Hematopoietic multipotent progenitor cell treated with erythropoietin and hydrocortisone succinate and interleukin-3 and kit ligand, for 6 days (in vitro differentiated cells): Measurements from ENCODE around the gene SUMO4.
"Not testable (repeated sequence)": the region's sequence is repeated elsewhere in the genome, so short reads cannot be mapped to it uniquely, and the experiment has no call there.

Experiments used
- DNase-seq: peaks from one replicate; pipeline ENCODE4 v3.0.0-alpha.2; 2015

SUMO4 gene

DNA sequence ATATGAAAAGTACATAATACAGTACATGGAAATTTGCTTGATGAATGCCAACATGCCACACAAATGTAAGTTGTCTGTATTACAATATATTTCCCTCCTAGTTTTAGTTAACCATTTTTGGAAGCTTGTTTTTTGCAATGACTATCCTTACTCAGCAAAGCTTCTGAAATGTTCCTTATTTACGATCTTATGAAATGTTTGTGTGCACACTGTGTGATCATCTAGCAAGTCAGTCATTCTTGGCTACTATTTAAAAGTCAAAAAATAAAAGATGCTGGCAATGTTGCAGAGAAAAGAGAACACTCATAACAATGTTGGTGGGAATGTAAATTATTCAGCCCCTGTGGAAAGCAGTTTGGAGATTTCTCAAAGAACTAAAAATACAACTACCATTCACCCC is 33.8 kb downstream of the SUMO4 start:
- no peak for DNase-seq

DNA sequence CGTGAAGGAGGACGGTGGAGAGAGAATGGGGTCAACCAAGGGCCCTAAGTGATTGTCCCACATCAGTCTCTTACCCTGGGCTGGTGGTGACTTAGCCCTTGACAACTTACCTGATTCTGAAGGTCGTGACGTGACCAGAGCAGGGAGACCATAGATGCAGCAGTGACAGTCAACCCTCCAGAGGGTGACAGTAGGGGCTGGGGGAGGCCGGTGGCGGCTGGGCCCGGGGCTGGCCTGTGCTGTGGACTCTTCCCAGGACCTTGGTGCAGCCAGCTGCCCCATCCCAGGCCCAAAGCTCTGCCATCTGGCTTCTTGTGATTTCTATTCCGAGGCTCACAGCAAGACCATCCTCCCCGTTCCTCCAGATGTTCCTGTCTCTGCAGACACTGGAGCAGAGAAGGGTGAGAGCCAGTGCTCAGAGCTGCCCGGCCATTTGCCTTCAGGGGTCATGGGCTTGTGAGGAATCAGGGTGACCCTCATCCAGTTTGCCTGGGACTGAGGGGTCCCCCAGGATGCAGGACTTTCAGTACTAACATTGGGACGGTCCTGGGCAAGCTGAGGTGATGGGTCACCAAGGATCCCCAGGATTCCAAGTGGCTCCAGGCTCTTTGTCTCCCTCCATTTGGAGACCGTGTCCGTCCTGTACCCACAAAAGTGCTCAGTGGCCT is 36.0 kb downstream of the SUMO4 start:
- DNase-seq, result no peak

DNA sequence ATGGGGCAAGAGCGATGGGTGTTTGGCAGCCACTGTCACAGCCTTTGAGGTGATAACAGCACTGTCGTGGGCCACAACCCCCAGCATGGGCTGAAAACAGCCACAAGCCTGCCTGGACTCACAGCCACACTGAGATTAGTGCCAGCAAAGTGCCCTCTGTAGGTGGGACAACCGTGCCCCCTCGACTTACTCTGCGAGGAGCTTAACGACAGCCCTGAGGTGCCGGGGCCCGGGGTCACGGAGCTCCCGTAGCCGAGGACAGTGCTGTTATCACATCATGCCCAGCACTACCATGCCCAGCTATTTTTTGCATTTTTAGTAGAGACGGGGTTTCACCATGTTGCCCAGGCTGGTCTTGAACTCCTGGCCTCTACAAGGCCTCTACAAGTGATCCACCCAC is 36.6 kb downstream of the SUMO4 start:
- no peak for DNase-seq

DNA sequence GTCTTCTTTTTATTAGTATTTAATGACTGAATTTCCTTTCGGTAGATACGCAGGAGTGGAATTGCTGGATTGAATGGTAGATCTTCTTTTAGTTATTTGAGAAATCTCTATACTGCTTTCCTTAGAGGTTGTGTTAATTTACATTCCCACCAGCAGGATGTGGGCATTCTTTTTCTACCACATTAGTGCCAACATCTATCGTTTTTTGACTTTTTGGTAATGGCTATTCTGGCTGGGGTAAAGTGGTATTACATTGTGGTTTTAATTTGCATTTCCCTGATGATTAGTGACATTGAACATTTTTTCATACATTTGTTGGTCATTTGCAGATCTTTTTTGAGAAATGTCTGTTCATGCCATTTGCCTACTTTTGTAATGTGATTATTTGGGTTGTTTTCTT is 37.1 kb downstream of the SUMO4 start:
- no peak for DNase-seq

DNA sequence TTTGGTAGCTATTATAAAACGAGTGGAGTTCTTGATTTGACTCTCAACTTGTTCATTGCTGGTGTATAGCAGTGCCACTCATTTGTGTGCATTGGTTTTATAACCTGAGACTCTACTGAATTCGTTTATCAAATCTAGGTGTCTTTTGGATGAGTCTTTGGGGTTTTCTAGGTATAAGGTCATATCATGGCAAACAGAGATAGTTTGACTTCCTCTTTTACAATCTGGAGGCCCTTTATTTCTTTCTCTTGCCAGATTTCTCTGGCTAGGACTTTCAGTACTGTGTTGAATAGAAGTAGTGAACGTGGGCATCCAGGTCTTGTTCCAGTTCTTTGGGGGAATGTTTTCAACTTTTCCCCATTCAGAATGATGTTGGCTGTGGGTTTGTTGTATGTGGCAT is 38.8 kb downstream of the SUMO4 start:
- no peak for DNase-seq

DNA sequence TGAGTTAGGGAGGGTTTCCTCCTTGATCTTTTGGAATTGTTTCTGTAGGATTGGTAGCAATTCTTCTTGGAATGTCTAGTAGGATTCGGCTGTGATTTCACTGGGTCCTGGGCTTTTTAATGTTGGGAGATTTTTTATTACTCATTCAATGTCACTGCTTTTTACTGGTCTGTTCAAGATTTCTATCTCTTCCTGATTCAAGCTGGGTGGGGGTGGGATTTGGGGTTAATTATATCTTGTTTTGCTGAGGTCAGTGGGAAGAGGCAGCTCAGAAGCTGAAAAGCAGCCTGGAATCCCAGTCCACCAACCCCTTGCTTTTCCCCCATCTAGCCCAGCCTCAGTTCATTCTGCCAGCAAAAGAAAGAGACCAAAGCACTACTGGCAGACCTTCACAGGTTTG is 39.6 kb downstream of the SUMO4 start:
- DNase-seq, result no peak

DNA sequence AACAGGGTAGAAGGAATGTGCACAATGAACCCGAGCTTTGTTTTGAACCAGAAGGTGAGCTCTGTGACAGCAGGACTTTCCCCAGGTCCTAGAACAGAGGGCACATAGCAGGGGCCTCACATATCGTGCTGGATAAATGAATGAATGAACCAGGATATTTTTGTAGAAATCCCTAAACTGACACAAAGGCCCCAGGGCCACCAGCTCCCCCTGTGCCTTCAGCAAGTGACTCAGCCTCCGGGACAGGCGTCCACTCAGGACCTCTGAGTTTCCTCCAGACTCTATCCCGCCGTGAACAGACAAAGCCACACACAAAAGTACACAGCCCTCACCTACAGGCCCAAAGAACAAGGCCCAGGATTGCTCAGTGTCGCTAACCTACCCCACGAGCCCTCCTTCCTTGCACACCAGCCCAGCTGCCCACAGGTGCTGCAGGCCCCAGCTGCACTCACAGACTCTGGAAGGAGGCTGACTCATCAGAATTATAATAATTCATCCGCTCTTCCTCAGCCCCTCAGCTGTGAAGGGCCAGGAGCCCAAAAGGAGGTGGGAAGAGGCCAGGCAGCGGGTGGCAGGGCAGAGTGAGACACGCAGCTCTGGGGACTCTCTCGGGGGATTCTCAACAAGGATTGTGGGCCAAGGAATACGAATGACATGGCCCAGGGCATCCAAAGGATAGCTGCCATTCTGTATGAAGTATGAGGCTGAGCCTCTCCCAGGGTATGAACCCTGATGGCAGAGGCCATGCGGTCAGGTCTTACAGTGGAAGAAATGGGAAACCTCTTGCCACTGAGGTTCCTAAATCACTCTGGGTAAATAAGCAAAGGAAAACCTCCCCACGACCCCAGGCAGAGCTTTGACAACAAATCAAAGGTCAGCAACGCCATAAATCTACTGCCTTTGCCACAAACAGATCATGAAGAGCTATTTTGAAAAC is 40.9 kb downstream of the SUMO4 start:
- no peak for DNase-seq

DNA sequence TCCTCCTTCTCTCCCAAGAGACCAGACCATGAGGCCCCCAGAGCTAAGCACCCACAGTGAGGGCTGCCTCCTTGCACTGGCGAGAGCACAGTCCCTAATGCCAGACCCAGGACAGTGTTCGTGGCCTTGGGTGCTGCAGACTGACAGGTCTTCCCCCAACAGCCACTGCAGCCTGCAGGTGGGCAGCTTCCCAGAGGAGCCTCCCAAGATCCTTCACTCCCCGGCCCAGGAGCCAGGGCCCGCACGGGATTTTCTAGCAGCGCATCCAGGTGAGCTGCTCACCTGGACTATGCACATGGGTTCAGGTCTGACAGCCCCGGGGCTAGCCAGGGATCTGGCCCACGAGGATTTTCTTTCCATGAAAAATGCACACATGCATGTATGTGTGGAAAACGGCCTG is 41.7 kb downstream of the SUMO4 start:
- DNase-seq, result no peak

DNA sequence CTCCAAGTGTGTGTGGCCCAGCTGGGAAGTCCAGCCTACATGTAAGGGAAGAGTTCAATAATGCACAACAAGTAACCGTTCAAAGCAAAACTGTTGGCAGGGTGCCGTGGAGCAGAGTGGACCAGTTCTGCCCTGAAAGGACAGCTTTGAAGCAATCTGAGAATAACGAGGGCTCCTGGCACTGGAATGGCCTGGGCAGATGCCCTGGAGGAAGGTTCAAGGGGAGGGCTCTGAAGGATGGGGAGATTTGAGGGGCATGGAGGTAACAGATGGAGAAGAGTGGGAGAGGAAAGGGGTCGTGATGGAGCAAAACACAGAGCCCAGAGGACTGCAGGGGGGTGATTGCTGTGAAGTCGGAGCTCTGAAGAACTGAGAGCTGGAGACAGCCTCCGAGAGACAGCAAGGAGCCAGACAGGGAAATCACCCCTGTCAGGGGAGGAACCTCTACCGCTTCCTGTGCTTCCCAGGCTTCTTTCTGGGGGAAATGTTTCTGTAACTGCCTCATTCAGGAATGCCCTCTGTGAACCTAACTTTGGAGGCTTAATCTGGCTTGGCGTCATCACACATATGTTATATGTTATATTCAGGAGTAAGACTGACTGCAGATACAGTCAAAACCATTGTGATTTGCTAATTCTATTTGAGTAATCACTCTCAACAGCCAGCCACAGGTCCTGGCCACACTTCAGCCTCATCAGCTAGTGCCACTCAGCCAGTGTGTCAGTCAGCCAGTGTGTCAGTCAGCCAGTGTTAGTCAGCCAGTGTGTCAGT is 43.5 kb downstream of the SUMO4 start:
- DNase-seq, result no peak

DNA sequence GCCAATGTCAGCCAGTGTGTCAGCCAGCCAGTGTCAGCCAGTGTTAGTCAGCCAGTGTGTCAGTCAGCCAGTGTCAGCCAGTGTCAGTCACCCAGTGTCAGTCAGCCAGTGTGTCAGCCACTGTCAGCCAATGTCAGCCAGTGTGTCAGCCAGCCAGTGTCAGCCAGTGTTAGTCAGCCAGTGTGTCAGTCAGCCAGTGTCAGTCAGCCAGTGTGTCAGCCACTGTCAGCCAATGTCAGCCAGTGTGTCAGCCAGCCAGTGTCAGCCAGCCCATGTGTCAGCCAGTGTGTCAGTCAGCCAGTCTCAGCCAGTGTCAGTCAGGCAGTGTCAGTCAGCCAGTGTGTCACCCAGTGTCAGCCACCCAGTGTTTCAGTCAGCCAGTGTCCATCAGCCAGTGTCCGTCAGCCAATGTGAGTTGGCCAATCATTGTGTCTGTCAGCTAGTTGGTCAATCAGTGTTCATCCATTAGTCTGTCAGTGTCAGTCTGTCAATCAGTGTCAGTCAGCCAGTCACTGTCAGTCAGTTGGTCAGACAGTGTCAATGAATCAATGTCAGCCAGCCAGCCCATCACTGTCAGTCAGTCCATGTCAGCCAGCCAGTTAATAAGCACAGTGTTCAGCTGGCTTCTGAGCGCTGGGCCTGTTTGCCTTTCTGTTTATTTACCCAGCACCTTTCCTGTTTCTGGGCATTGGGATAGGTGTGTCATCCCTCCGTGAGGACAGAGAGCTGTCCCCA is 44.5 kb downstream of the SUMO4 start:
- not testable (repeated sequence) for DNase-seq

DNA sequence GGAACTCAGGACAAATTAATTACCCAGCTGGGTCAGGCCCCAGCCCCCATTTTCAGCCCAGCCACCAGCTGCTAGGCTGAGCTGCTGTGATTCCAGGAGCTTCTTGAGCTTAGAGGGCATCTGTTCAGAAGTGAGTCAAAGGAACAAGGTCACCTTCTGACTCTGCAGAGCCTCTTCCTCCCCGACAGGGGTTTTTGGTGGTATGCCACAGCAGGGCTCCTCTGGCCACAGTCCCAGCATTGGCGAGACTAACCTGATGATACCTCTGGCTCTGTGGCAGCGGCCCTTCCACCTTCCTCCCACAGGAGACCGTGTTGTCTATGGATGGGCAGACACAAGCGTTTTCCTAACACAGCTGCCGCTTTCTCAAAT is 45.0 kb downstream of the SUMO4 start:
- no peak for DNase-seq

DNA sequence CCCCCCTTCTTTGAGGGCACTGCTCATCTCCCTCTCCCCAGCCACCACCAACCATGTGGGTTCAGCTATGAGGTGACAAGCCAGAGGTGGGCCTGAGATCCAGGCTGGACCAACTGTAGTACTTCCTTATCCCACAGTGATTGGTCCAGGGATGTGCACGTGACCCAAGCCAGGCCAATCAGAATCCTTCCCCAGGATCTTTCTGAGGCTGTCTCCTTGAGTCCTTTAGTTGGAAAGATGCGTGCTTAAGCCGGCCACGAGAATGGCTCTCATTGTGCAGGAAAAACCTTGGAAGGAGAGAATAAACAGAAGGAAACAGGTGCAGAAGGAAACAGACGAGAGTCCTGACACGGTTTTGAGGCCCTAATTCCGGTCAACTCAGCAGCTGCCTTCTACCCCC is 45.5 kb downstream of the SUMO4 start:
- no peak for DNase-seq

DNA sequence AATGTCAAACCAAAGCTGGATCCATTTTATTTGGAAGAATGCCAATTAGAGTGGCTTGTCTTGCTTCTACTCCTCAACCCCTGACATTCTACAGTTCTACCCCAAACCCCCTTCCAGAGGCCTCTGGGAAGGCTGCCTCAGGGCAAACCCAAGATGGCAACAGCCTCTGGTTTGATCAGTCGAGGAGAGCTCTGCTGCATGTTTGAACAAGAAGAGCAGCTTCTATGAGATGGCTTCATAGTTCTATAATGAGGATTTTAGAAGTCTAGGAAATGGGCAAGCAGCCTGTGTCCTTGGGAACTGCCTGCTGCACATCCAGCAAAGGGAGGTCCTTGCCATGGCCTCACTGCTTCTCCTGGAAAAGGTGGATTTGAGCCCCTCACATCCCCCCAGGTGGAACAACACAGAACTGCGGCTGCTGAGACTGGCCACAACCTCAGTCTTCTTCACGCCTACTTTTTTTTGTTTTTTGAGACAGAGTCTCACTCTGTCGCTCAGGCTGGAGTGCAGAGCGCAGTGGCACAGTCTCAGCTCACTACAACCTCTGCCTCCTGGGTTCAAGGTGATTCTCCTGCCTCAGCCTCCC is 46.8 kb downstream of the SUMO4 start:
- no peak for DNase-seq

DNA sequence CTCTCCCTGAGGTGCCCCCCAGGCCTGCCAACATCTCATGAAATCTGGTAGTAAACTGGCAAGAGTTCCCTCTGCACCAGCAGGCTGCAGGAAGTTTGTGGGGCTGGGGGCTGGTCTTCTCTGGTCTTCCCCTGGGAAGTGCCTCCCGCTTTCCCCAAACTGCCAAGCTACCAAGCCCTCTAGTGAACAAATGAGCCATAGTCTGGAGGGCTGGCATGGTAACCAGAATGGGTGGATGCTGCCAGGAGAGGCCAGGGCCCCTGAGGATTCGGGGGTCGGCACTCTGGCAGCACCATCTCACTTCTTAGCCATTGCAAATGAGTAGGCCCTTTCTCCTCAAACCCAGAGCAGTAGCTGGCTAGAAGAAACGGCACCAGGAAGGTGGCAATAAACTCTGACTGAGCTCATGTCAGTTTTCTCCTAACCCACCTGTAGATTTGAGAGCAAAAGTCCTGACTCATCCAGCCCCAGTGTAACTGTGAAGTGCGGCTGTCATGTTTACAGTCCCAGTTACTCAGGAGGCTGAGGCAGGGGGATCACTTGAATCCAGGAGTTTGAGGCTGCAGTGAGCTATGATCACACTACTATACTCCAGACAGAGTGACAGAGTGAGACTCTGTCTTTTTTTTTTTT is 48.9 kb downstream of the SUMO4 start:
- no peak for DNase-seq

DNA sequence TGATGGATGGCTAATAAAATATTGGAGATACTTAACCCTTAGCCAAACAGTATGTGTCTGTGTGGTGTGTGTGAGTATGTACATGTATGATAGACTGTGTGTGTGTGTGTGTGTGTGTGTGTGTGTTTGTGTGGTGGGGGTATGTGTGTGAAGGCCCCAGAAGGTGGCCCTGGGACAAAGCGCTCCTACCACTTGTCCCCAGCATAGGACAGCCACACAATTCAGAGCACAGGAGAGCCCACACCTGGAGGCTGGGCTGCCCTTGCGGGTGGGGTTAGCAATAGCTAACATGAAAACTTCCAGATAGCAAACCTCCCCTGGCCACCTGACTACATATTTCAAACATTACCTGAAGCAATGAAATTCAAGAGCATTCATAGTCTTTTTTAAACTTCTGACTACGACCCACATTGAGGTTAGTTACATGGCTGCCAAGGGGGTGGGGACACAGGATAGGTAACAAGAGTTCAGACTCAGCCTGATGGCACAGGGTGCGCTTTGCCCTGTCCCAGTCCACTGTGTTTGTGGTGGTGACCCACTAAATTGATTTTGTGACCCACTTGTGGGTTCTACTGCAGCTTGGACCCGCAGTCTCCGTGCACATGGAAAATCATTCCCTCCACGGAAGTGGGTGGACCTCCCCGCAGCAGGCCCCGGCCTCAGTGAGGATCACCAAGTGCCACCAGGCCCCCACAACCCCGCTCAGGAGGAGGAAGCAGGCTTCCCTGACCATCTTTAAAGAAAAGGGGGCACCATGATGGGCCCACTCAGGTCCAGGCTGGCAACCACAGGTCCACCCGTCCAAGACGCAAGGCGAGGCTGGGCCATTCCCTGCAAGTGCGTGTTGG is 50.0 kb downstream of the SUMO4 start:
- no peak for DNase-seq
